ENCODE results near the gene SACM1L.

Gene SACM1L

GRCh38 chr3:45790596-45790995 is 101.4 kb downstream of the SACM1L start:
- DNase-seq = no peak

- no peak for DNase-seq
Observed at GRCh38 chr3:45792036-45792435, 102.8 kb downstream of the SACM1L start.

GRCh38 chr3:45792516-45793172 is 103.4 kb downstream of the SACM1L start:
- no peak for DNase-seq

GRCh38 chr3:45793482-45794176 is 104.4 kb downstream of the SACM1L start:
- DNase-seq = no peak

- DNase-seq = no peak
Observed at GRCh38 chr3:45794177-45794560, 105.0 kb downstream of the SACM1L start.

- no peak for DNase-seq
Observed at GRCh38 chr3:45794660-45795059, 105.5 kb downstream of the SACM1L start.

Data from amniotic stem cell (primary cell).